Left lung (tissue), 10 donors: ENCODE results near the gene MPPED1. TPM values are rescaled to one million over a fixed set of nuclear protein-coding genes. Genes with fewer than 3 reads are reported as not detected.

ENCODE experiments used
- ATAC-seq: fragments of 200-7000 bp; cut with Tn5 transposase; one replicate; pipeline ENCODE4 v1.9.1; 2020; ENCODE audit warnings: moderate library complexity
- DNase-seq, 4 donors: peaks; one replicate each; pipeline ENCODE4 v3.0.0-alpha.2; 2013 to 2020
- H3K27ac ChIP-seq, 2 donors: fragments of 200-600 bp; sonication (generic) in 1 of 2; one replicate each; pipeline versions ENCODE4 v1.5.0 to v1.8.0; 2020 to 2021
- H3K27me3 ChIP-seq, 2 donors: fragments of 200-600 bp; sonication (generic) in 1 of 2; one replicate each; pipeline versions ENCODE4 v1.5.0 to v1.8.0; 2020 to 2021
- H3K36me3 ChIP-seq, 2 donors: fragments of 200-600 bp; sonication (generic) in 1 of 2; one replicate each; pipeline versions ENCODE4 v1.5.0 to v1.8.0; 2020 to 2021
- H3K4me1 ChIP-seq, 2 donors: fragments of 200-600 bp; one replicate each; pipeline ENCODE4 v1.8.0; 2021
- H3K4me3 ChIP-seq, 2 donors: fragments of 200-600 bp; sonication (generic) in 1 of 2; one replicate each; pipeline versions ENCODE4 v1.5.0 to v1.8.0; 2020 to 2021; ENCODE audit warnings: mild to moderate bottlenecking in 1 of 2
- H3K9me3 ChIP-seq, 2 donors: fragments of 200-600 bp; sonication (generic) in 1 of 2; one replicate each; pipeline versions ENCODE4 v1.5.0 to v1.8.0; 2020 to 2021
- CTCF ChIP-seq, 2 donors: fragments of 200-600 bp; sonication (generic) in 1 of 2; IDR thresholded peaks; one replicate each; pipeline versions ENCODE4 v1.5.0 to v1.8.0; 2021; ENCODE audit warnings: antibody characterized with exemption in 2 of 2
- intact Hi-C, 2 donors: fragments of 100-400 bp; cut with DNase I; formaldehyde crosslinking; loops; one replicate each; pipeline versions ENCODE4 v1.11.2 to v1.14.2; 2022
- polyA plus RNA-seq, 6 donors: library from polyadenylated mRNA; unstranded; fragments of 120-200 nt; gene quantifications; one replicate each; pipeline ENCODE4 v1.2.1, GENCODE V29; 2013; ENCODE audit not compliant: insufficient read length in 6 of 6
- total RNA-seq, 2 donors: library from RNA; stranded (reverse); fragmentation: NEBNext Ultra II Directional; extraction: Animal tissue kit (Norgen Biotek cat#: 25700); gene quantifications; one replicate each; pipeline ENCODE4 v1.2.1, GENCODE V29; 2021
- donor health status: DM: no; HTN: yes; CAD: no.
- donor health status: DM: no; HTN: no; CAD: no.

Gene MPPED1
- total and polyA plus RNA-seq, 8 donors, result 0.37 to 0.67 (median 0.52) TPM; not detected in 2

GRCh38 chr22:43515902-43516301, 104.1 kb downstream of the MPPED1 start:
- intact Hi-C loops, result no loop called here
- no peak overlapping the region for H3K27ac ChIP-seq
- no peaks in the 10 kb centered on the region for H3K9me3 ChIP-seq
- peaks cover 0 to 40% of the 10 kb centered on the region in 2 donors for H3K27me3 ChIP-seq
- no peak for TF ChIP-seq CTCF (IDR thresholded peaks at IDR 0.05)
- no peak overlapping the region for H3K4me3 ChIP-seq
- ATAC-seq (no peak), DNase-seq (peak in 1 of 4 donors; percentile 73)
- no peaks in the 10 kb centered on the region for H3K36me3 ChIP-seq
- no peaks in the 10 kb centered on the region for H3K4me1 ChIP-seq

GRCh38 chr22:43516386-43516785, 104.6 kb downstream of the MPPED1 start:
- Histone ChIP-seq H3K27me3 (peaks cover 0 to 40% of the 10 kb centered on the region in 2 donors), H3K36me3 (no peaks in the 10 kb centered on the region), H3K9me3 (no peaks in the 10 kb centered on the region), H3K4me3 (no peak overlapping the region), H3K27ac (no peak overlapping the region), H3K4me1 (no peaks in the 10 kb centered on the region)
- ATAC-seq (no peak), DNase-seq (no peak)
- intact Hi-C loops, result no loop called here
- no peak for TF ChIP-seq CTCF (IDR thresholded peaks at IDR 0.05)

GRCh38 chr22:43516996-43517635, 105.3 kb downstream of the MPPED1 start:
- Histone ChIP-seq H3K36me3 (no peaks in the 10 kb centered on the region), H3K27ac (no peak overlapping the region), H3K27me3 (peaks cover 0 to 44% of the 10 kb centered on the region in 2 donors), H3K9me3 (no peaks in the 10 kb centered on the region), H3K4me1 (no peaks in the 10 kb centered on the region), H3K4me3 (no peak overlapping the region)
- DNase-seq (peak in 1 of 4 donors; percentile 57), ATAC-seq (no peak)
- TF ChIP-seq CTCF (IDR thresholded peaks at IDR 0.05), result no peak
- intact Hi-C loops, result no loop called here

GRCh38 chr22:43520632-43521039, 108.8 kb downstream of the MPPED1 start:
- TF ChIP-seq CTCF (IDR thresholded peaks at IDR 0.05), result no peak
- Histone ChIP-seq H3K4me1 (no peaks in the 10 kb centered on the region), H3K9me3 (no peaks in the 10 kb centered on the region), H3K27me3 (peaks cover 0 to 53% of the 10 kb centered on the region in 2 donors), H3K4me3 (no peak overlapping the region), H3K27ac (no peak overlapping the region), H3K36me3 (no peaks in the 10 kb centered on the region)
- intact Hi-C loops, result no loop called here
- ATAC-seq (no peak), DNase-seq (no peak)

GRCh38 chr22:43521716-43522115, 109.9 kb downstream of the MPPED1 start:
- no peaks in the 10 kb centered on the region for H3K36me3 ChIP-seq
- H3K4me1 ChIP-seq, result no peaks in the 10 kb centered on the region
- no peaks in the 10 kb centered on the region for H3K9me3 ChIP-seq
- no peak overlapping the region for H3K4me3 ChIP-seq
- TF ChIP-seq CTCF (IDR thresholded peaks at IDR 0.05), result no peak
- peaks cover 0 to 53% of the 10 kb centered on the region in 2 donors for H3K27me3 ChIP-seq
- no peak for ATAC-seq
- no peak for DNase-seq
- no peak overlapping the region for H3K27ac ChIP-seq
- intact Hi-C loops, result no loop called here
